Smooth muscle cell of trachea (primary cell): ENCODE measurements around the gene GPR108. TPM values are rescaled to one million over a fixed set of nuclear protein-coding genes. Genes with fewer than 3 reads are reported as not detected.

Experiments used
- total RNA-seq: library from RNA; depleted of rRNA; stranded (reverse); fragments of >200 nt; gene quantifications from 2 replicates; pipeline ENCODE4 v1.2.1, GENCODE V29; 2014

GPR108 gene
- total RNA-seq = 44.1 and 55.1 TPM in 2 replicates

GRCh38 chr19:6737284-6737872 is at the start of gene GPR108:
GPR108 (minus strand) TSS chr19:6737580; CDS start chr19:6737576, 4 bp downstream.

DNA sequence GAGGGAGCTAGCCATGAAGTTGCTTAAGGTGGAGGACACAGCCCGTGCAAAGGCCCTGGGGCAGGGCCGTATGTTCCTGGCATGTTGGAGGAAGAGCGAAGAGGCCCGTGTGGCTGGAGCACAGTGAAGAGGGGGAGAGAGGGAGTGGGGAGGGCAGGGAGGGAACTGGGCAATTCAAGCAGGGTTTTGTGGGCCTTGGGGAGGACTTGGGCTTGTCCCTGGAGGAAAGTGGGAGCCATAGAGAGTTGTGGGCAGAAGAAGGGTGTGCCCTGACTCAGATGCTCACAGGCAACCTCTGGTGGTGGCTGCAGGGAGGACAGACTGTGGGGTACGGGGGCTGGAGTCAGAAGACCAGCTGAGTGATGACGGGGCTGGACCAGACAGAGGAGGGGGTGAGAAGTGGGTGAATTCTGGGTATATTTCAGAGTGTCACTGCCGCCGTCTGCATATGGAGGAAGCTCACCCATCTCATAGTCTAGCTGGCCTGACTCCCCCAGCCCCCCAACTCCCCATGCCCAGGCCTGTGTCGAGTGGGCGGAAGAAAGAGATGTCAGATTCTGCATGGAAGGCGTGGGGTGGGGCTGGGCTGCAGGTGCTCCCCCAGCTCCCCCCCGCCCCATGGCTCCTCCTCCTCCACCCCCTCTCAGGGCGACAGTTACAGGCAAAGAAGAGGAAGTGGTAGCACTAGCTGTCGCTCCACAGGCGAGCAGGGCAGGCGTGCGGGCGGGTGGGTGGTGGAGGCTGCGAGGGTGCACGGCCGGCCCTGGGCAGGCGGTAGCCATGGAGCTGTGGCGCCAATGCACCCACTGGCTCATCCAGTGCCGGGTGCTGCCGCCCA is 34.9 kb upstream of the GPR108 start, which contains the start of gene VAV1:
VAV1 (plus strand) TSS at position 681 of the 838 bp plus-strand sequence; CDS start at position 781, 100 bp downstream.

GRCh38 chr19:6767357-6768235 is 30.2 kb upstream of the GPR108 start, which contains the start of gene SH2D3A:
SH2D3A (minus strand) TSS chr19:6767435; CDS start chr19:6763748, 3,687 bp downstream.

DNA sequence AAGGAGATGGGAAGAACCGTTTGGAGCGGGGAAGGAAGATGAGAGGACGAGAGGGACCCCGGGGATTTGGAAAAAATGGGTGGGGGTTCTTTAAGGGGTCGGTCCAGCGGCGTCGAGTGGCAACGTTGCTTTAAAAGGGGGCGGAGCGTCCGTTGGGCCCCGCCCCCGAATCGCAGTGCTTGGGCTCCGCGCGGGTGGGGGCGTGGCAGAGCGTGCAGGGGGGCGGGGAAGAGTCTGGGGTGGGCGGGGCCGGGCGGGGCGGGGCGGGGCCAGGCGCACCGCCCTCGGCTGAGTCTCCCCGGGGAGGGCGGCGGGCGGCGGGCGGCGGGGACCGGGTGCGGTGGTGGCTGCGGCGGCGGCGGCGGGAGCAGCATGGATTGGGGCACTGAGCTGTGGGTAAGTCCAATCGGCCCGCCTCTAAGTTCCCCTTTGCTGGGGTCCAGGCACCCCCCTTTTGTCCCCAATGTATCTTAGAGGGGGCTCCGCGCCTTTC is 2.1 kb upstream of the GPR108 start, which contains the start of gene TRIP10:
TRIP10 (plus strand) TSS at position 291 of the 493 bp plus-strand sequence; CDS start at position 373, 82 bp downstream.

GRCh38 chr19:6720369-6721137 is 16.8 kb downstream of the GPR108 start, which contains the start of gene C3:
C3 (minus strand) TSS chr19:6720650; CDS start chr19:6720589, 61 bp downstream.

Other genes starting within 250 kb of the GPR108 start
- gene TUBB4A, start 235.3 kb downstream of the GPR108 start, total RNA-seq = not detected in 2 replicates
- gene TNFSF9, start 206.6 kb downstream of the GPR108 start, total RNA-seq = under 0.01 and 1.3 TPM in 2 replicates
- gene CD70, start 146.4 kb downstream of the GPR108 start, total RNA-seq = not detected in 2 replicates
- gene TNFSF14, start 67.4 kb downstream of the GPR108 start, total RNA-seq = 0.17 TPM in 1 of 2 replicates, not detected in the other
- gene C3, start 16.9 kb downstream of the GPR108 start, total RNA-seq = 3.1 and 42.7 TPM in 2 replicates
- gene TRIP10, start 2.1 kb upstream of the GPR108 start, total RNA-seq = 35.8 and 57.6 TPM in 2 replicates
- gene SH2D3A, start 29.9 kb upstream of the GPR108 start, total RNA-seq = 0.15 TPM in 1 of 2 replicates, not detected in the other
- gene VAV1, start 35.1 kb upstream of the GPR108 start, total RNA-seq = not detected in 2 replicates
- gene ADGRE1, start 150.0 kb upstream of the GPR108 start, total RNA-seq = 0.17 TPM in 1 of 2 replicates, not detected in the other